A549 (cell line): ENCODE data around the gene DHRS4. TPM values are rescaled to one million over a fixed set of nuclear protein-coding genes. Genes with fewer than 3 reads are reported as not detected.
"Not testable (repeated sequence)": the region's sequence is repeated elsewhere in the genome, so short reads cannot be mapped to it uniquely, and the experiment has no call there.

Experiments
- ATAC-seq, 2 experiments: fragments of 200-7000 bp in 1 of 2; fragments of >200 bp in 1 of 2; cut with Nextera tagmentation in 1 of 2; cut with Tn5 transposase in 1 of 2; 3 replicates each; pipeline versions ENCODE4 v1.8.0 to v1.9.1; 2018 to 2020; ENCODE audit warnings: mild to moderate bottlenecking in 1 of 2, moderate library complexity in 1 of 2
- CTCF ChIA-PET: fragments of 300-600 bp; sonication (Branson Sonifier 250); formaldehyde crosslinking; extraction: SDS; loops from one replicate; lab custom pipeline; 2021; ENCODE audit warnings: antibody characterized with exemption, inconsistent platforms; lab: Yijun Ruan, JAX
- POLR2A ChIA-PET: fragments of 350-600 bp; formaldehyde crosslinking; extraction: SDS; loops from one replicate; lab custom pipeline; 2021; ENCODE audit warnings: antibody characterized with exemption, inconsistent platforms; lab: Yijun Ruan, JAX
- DNase-seq, 2 experiments: peaks; one replicate each; pipeline versions ENCODE4 v3.0.0 to v3.0.0-alpha.2; 2011 to 2016; ENCODE audit warnings: low read depth in 1 of 2, low spot score in 1 of 2
- FAIRE-seq: peaks from 2 replicates; lab custom pipeline; 2011; peaks lifted over from hg19 to GRCh38; lab: Jason Lieb, UNC
- H3K27ac ChIP-seq, 2 experiments: fragments of >200 bp; sonication (Bioruptor Twin); formaldehyde crosslinking; 3 replicates each; pipeline ENCODE4 v1.5.1; 2016 to 2017
- H3K4me1 ChIP-seq: fragments of >200 bp; sonication (Bioruptor Twin); formaldehyde crosslinking; 3 replicates; pipeline ENCODE4 v1.6.1; 2016
- H3K4me2 ChIP-seq: fragments of >200 bp; sonication (Bioruptor Twin); formaldehyde crosslinking; 3 replicates; pipeline ENCODE4 v1.6.1; 2016
- H3K4me3 ChIP-seq: fragments of >200 bp; sonication (Bioruptor Twin); formaldehyde crosslinking; 3 replicates; pipeline ENCODE4 v1.5.1; 2016
- H3K9me3 ChIP-seq: fragments of >200 bp; sonication (Bioruptor Twin); formaldehyde crosslinking; 3 replicates; pipeline ENCODE4 v1.6.1; 2016
- ATOH8 ChIP-seq: fragments of 250-450 bp; sonication (Bioruptor Pico); IDR thresholded peaks from 2 replicates; pipeline ENCODE4 v1.5.0; 2020; ENCODE audit warnings: low read depth, mild to moderate bottlenecking, moderate library complexity
- CBX2 ChIP-seq: fragments of 200-600 bp; sonication (generic); IDR thresholded peaks from 2 replicates; pipeline ENCODE4 v1.6.1; 2016; ENCODE audit warnings: low read depth, mild to moderate bottlenecking, borderline replicate concordance
- CHD2 ChIP-seq: fragments of 150-350 bp; IDR thresholded peaks from 2 replicates; pipeline ENCODE4 v1.6.1; 2014; ENCODE audit warnings: low read length; ENCODE audit not compliant: partially characterized antibody
- ESRRA ChIP-seq: fragments of 150-350 bp; IDR thresholded peaks from 2 replicates; pipeline ENCODE4 v1.6.1; 2014; ENCODE audit warnings: mild to moderate bottlenecking, low read length, borderline replicate concordance
- FOSB ChIP-seq: fragments of 250-450 bp; sonication (Bioruptor Pico); IDR thresholded peaks from 2 replicates; pipeline ENCODE4 v1.5.0; 2020; ENCODE audit warnings: mild to moderate bottlenecking, moderate library complexity
- KDM5A ChIP-seq: fragments of 200-600 bp; sonication (generic); IDR thresholded peaks from 2 replicates; pipeline ENCODE4 v1.6.1; 2016; ENCODE audit warnings: antibody characterized with exemption, mild to moderate bottlenecking
- MAX ChIP-seq: IDR thresholded peaks from 2 replicates; pipeline ENCODE4 v1.6.1; 2012
- MAZ ChIP-seq: fragments of 150-350 bp; IDR thresholded peaks from 2 replicates; pipeline ENCODE4 v1.6.1; 2014; ENCODE audit warnings: antibody characterized with exemption, low read depth, low read length, borderline replicate concordance
- MYC ChIP-seq: IDR thresholded peaks from 2 replicates; pipeline ENCODE4 v1.6.1; 2012; ENCODE audit warnings: mild to moderate bottlenecking, inconsistent platforms, low read length, improper control_type of control experiment, borderline replicate concordance
- NPAS2 ChIP-seq: fragments of 250-450 bp; sonication (Bioruptor Pico); IDR thresholded peaks from 2 replicates; pipeline ENCODE4 v1.8.0; 2022; ENCODE audit warnings: mild to moderate bottlenecking, moderate library complexity, borderline replicate concordance
- NR3C1 ChIP-seq: fragments of >200 bp; sonication (Bioruptor Twin); formaldehyde crosslinking; IDR thresholded peaks from 3 replicates; pipeline ENCODE4 v1.6.1; 2017
- PBX3 ChIP-seq: IDR thresholded peaks from 2 replicates; pipeline ENCODE4 v1.6.1; 2012
- PHF8 ChIP-seq: fragments of 200-600 bp; sonication (generic); IDR thresholded peaks from 2 replicates; pipeline ENCODE4 v1.6.1; 2016; ENCODE audit warnings: low read depth, mild to moderate bottlenecking, antibody characterized with exemption, moderate library complexity, borderline replicate concordance
- POLR2A ChIP-seq: IDR thresholded peaks from 2 replicates; pipeline ENCODE4 v1.6.1; 2012; ENCODE audit warnings: mild to moderate bottlenecking, low read length
- RAD21 ChIP-seq, 2 experiments: fragments of >200 bp in 1 of 2; sonication (Bioruptor Twin) in 1 of 2; formaldehyde crosslinking in 1 of 2; IDR thresholded peaks in 1 of 2; conservative IDR thresholded peaks in 1 of 2; 2 replicates in 1 of 2; 3 replicates in 1 of 2; pipeline ENCODE4 v1.6.1; 2012 to 2018; ENCODE audit warnings: inconsistent platforms in 1 of 2
- RNF2 ChIP-seq: fragments of 200-600 bp; sonication (generic); IDR thresholded peaks from 2 replicates; pipeline ENCODE4 v1.6.1; 2016; ENCODE audit warnings: low read depth, mild to moderate bottlenecking, antibody characterized with exemption, moderate library complexity, borderline replicate concordance
- SREBF2 ChIP-seq: fragments of 450-650 bp; IDR thresholded peaks from 2 replicates; pipeline ENCODE4 v1.6.1; 2014; ENCODE audit warnings: mild to moderate bottlenecking, moderate library complexity
- TFCP2L1 ChIP-seq: fragments of 250-450 bp; sonication (Bioruptor Pico); IDR thresholded peaks from 2 replicates; pipeline ENCODE4 v1.5.0; 2021; ENCODE audit warnings: mild to moderate bottlenecking
- TP53 ChIP-seq: fragments of 250-450 bp; sonication (Bioruptor Pico); IDR thresholded peaks from 2 replicates; pipeline ENCODE4 v1.5.0; 2021; ENCODE audit warnings: mild to moderate bottlenecking, moderate library complexity
- ZFP36 ChIP-seq: fragments of 450-650 bp; IDR thresholded peaks from 2 replicates; pipeline ENCODE4 v1.6.1; 2014; ENCODE audit warnings: borderline replicate concordance; ENCODE audit not compliant: partially characterized antibody
- ZSCAN20 ChIP-seq: fragments of 250-450 bp; sonication (Bioruptor Pico); IDR thresholded peaks from 2 replicates; pipeline ENCODE4 v1.8.0; 2022; ENCODE audit warnings: mild to moderate bottlenecking, moderate library complexity
- WGBS: methylation state at CpG from one replicate; pipeline ENCODE4 v1.1.6; 2017; ENCODE audit errors: missing lambda C conversion rate; 5-methylcytosine and 5-hydroxymethylcytosine counted together
- polyA plus RNA-seq, 4 experiments: library from polyadenylated mRNA; depleted of rRNA in 3 of 4; stranded (reverse); fragments of >200 nt; fragmentation: RNase III in 1 of 4; extraction: RNeasy Plus Mini Kit Qiagen cat#74134 plus additional on column Dnase treatment in 1 of 4; gene quantifications; 2 replicates in 3 of 4; 3 replicates in 1 of 4; pipeline ENCODE4 v1.2.3, GENCODE V29; 2011 to 2017

DHRS4 gene
- polyA plus RNA-seq, 2 of the 4 experiments (the other 2 are of a cell fraction) = 28.5 to 64.8 TPM

- not testable (repeated sequence) for H3K9me3 ChIP-seq
- peak overlapping the region; percentile 67 for H3K4me3 ChIP-seq
- TF ChIP-seq POLR2A (0 out of 2 replicates have a peak, but pooled peaks have one; percentile 20), MAX (peak; percentile 39), PHF8 (peak; percentile 27; the same call in 1 of the 2 replicates)
- TF ChIP-seq, all 56 proteins: peak for 3; not testable (repeated sequence) for 53
- 6% methylated on average over 9 of the region's 62 CpGs for WGBS
- CTCF ChIA-PET = interaction anchor here (0.6 to 1.8 kb wide), 3 partner anchors 21 to 448 kb away, joined by 3 to 5 read pairs (median 3); no protein-coding TSS in a partner anchor
- POLR2A ChIA-PET = interaction anchor here (0.6 kb wide), 1 partner anchor 158 kb away, joined by 5 read pairs; no protein-coding TSS in a partner anchor
- ATAC-seq = peak; percentile 94 to 95
- H3K27ac ChIP-seq = peak overlapping the region; percentile 86 to 95
- H3K4me2 ChIP-seq = peak overlapping the region; percentile 80
- FAIRE-seq, DNase-seq, H3K4me1 ChIP-seq: not testable (repeated sequence)
Measured at GRCh38 chr14:24006817-24007652, 53.5 kb downstream of the DHRS4 start.

- Histone ChIP-seq H3K4me2 (no peak overlapping the region), H3K27ac (no peak overlapping the region), H3K4me3 (no peak overlapping the region), H3K4me1 (peaks cover 8% of the 10 kb centered on the region; the same call in 2 of the 3 replicates), H3K9me3 (peaks cover 8% of the 10 kb centered on the region; the same call in 1 of the 3 replicates)
- 68% methylated on average over 2 of the region's 2 CpGs for WGBS
- ATAC-seq = no peak
- ChIA-PET POLR2A (no interaction called here), CTCF (interaction anchor here (0.7 to 4.2 kb wide), 2 partner anchors 79 to 134 kb away, joined by 4 to 24 read pairs; no protein-coding TSS in a partner anchor)
- no peak for TF ChIP-seq RAD21 (conservative IDR thresholded peaks at IDR 0.05 in 1 of 2, IDR thresholded peaks at IDR 0.05 in 1 of 2)
- TF ChIP-seq PHF8 = no peak
- TF ChIP-seq FOSB = no peak
- no peak for TF ChIP-seq MYC
- no peak for TF ChIP-seq NR3C1
- no peak for TF ChIP-seq NPAS2 (CRISPR knock-in tag)
- no peak for TF ChIP-seq ZSCAN20
- TF ChIP-seq ATOH8 (CRISPR knock-in tag) = no peak
- TF ChIP-seq PBX3 = no peak
- no peak for TF ChIP-seq ZFP36
- TF ChIP-seq TP53 (CRISPR knock-in tag) = no peak
- TF ChIP-seq CBX2 = no peak
- TF ChIP-seq KDM5A = no peak
- no peak for TF ChIP-seq CHD2
- no peak for TF ChIP-seq RNF2
- no peak for TF ChIP-seq MAZ
- TF ChIP-seq ESRRA = no peak
- TF ChIP-seq POLR2A = no peak
- no peak for TF ChIP-seq SREBF2
- no peak for TF ChIP-seq TFCP2L1 (CRISPR knock-in tag)
- DNase-seq = no peak
- FAIRE-seq = no peak
Measured at GRCh38 chr14:24011051-24011450, 57.5 kb downstream of the DHRS4 start.

GRCh38 chr14:24012726-24013273, 59.2 kb downstream of the DHRS4 start:
- H3K27ac ChIP-seq, POLR2A ChIA-PET, H3K4me1 ChIP-seq, DNase-seq, H3K9me3 ChIP-seq, H3K4me2 ChIP-seq, H3K4me3 ChIP-seq, ATAC-seq, FAIRE-seq: not testable (repeated sequence)
- 53% methylated on average over 4 of the region's 4 CpGs for WGBS
- CTCF ChIA-PET = interaction anchor here (0.9 to 4.2 kb wide), 2 partner anchors 68 to 78 kb away, joined by 3 to 24 read pairs; no protein-coding TSS in a partner anchor
